Neural cell (in vitro differentiated cells): ENCODE measurements around the gene SOX3. TPM values are rescaled to one million over a fixed set of nuclear protein-coding genes. Genes with fewer than 3 reads are reported as not detected.

Source experiments
- H2AFZ ChIP-seq: fragments of 200-600, 300-800 bp; sonication (generic), shearing (Covaris generic); 2 replicates; pipeline ENCODE4 v1.6.0; 2014; ENCODE audit warnings: low read depth, mild to moderate bottlenecking, antibody characterized with exemption, low read length, moderate library complexity
- H3F3A ChIP-seq: fragments of 200-600 bp; shearing (Covaris generic); 2 replicates; pipeline ENCODE4 v1.6.1; 2016; ENCODE audit warnings: mild to moderate bottlenecking, moderate library complexity, mixed read lengths, antibody characterized with exemption, low read length; ENCODE audit not compliant: insufficient read depth, poor library complexity, severe bottlenecking
- H3K27ac ChIP-seq: fragments of 200-600, 300-800 bp; sonication (generic), shearing (Covaris generic); 2 replicates; pipeline ENCODE4 v1.5.1; 2014; ENCODE audit warnings: mild to moderate bottlenecking, low read length, moderate library complexity
- H3K27me3 ChIP-seq: fragments of 300-800, 200-600 bp; sonication (generic), shearing (Covaris generic); 2 replicates; pipeline ENCODE4 v1.6.0; 2014; ENCODE audit warnings: mild to moderate bottlenecking, low read depth, low read length, moderate library complexity; ENCODE audit not compliant: insufficient read depth
- H3K36me3 ChIP-seq: fragments of 300-800, 200-600 bp; sonication (generic), shearing (Covaris generic); 2 replicates; pipeline ENCODE4 v1.5.1; 2014; ENCODE audit warnings: mild to moderate bottlenecking, antibody characterized with exemption, low read length, moderate library complexity; ENCODE audit not compliant: insufficient read depth
- H3K4me2 ChIP-seq: fragments of 300-800, 200-600 bp; sonication (generic), shearing (Covaris generic); 2 replicates; pipeline ENCODE4 v1.6.0; 2014; ENCODE audit warnings: mild to moderate bottlenecking, low read length
- H3K4me3 ChIP-seq: fragments of 300-800, 200-600 bp; sonication (generic), shearing (Covaris generic); 2 replicates; pipeline ENCODE4 v1.5.1; 2014; ENCODE audit warnings: mild to moderate bottlenecking, low read length, moderate library complexity
- H3K79me2 ChIP-seq: fragments of 200-600 bp; shearing (Covaris generic); replicated peaks from 2 replicates; pipeline ENCODE4 v1.6.0; 2014; ENCODE audit warnings: mild to moderate bottlenecking, low read length, moderate library complexity; ENCODE audit not compliant: insufficient read depth
- H3K9ac ChIP-seq: fragments of 300-800, 200-600 bp; sonication (generic), shearing (Covaris generic); 2 replicates; pipeline ENCODE4 v1.6.1; 2016; ENCODE audit warnings: mild to moderate bottlenecking, low read length, mixed read lengths
- H3K9me2 ChIP-seq: fragments of 200-600 bp; shearing (Covaris generic); 2 replicates; pipeline ENCODE4 v1.6.1; 2016; ENCODE audit warnings: mild to moderate bottlenecking, low read length, mixed read lengths; ENCODE audit not compliant: insufficient read depth
- H3K9me3 ChIP-seq: fragments of 200-600, 300-800 bp; sonication (generic), shearing (Covaris generic); 2 replicates; pipeline ENCODE4 v1.6.1; 2016; ENCODE audit warnings: mild to moderate bottlenecking, mixed run types, low read length, moderate library complexity, mixed read lengths
- H4K20me1 ChIP-seq: fragments of 200-600 bp; shearing (Covaris generic); 2 replicates; pipeline ENCODE4 v1.6.1; 2016; ENCODE audit warnings: mild to moderate bottlenecking, mixed run types; ENCODE audit not compliant: insufficient read depth
- EP300 ChIP-seq: fragments of 450-650 bp; conservative IDR thresholded peaks from 2 replicates; pipeline ENCODE4 v1.6.1; 2014; ENCODE audit warnings: antibody characterized with exemption, mild to moderate bottlenecking, moderate library complexity; ENCODE audit not compliant: poor library complexity, severe bottlenecking
- EZH2 ChIP-seq: fragments of 200-600, 300-800 bp; shearing (Covaris generic), sonication (generic); IDR thresholded peaks from 2 replicates; pipeline ENCODE4 v1.6.1; 2014; ENCODE audit warnings: antibody characterized with exemption, low read length, borderline replicate concordance, mild to moderate bottlenecking; ENCODE audit not compliant: insufficient read depth, poor library complexity, severe bottlenecking
- MXI1 ChIP-seq: fragments of 450-650 bp; conservative IDR thresholded peaks from 2 replicates; pipeline ENCODE4 v1.6.1; 2014; ENCODE audit warnings: antibody characterized with exemption, mild to moderate bottlenecking; ENCODE audit not compliant: poor library complexity, severe bottlenecking
- POLR2AphosphoS5 ChIP-seq: IDR thresholded peaks from 2 replicates; pipeline ENCODE4 v1.6.1; 2012
- RAD21 ChIP-seq: fragments of 450-650 bp; conservative IDR thresholded peaks from 2 replicates; pipeline ENCODE4 v1.6.1; 2014; ENCODE audit warnings: antibody characterized with exemption, mild to moderate bottlenecking, moderate library complexity
- SMC3 ChIP-seq: fragments of 450-650 bp; conservative IDR thresholded peaks from 2 replicates; pipeline ENCODE4 v1.6.1; 2014; ENCODE audit warnings: antibody characterized with exemption, mild to moderate bottlenecking, moderate library complexity; ENCODE audit not compliant: poor library complexity
- TAF1 ChIP-seq: IDR thresholded peaks from 2 replicates; pipeline ENCODE4 v1.6.1; 2012; ENCODE audit warnings: low read depth
- polyA plus RNA-seq: library from polyadenylated mRNA; depleted of rRNA; stranded (reverse); fragments of >200 nt; gene quantifications from 2 replicates; pipeline ENCODE4 v1.2.3, GENCODE V29; 2014
- TF ChIP-seq, protein P1 (sequence below): fragments of 450-650 bp; IDR thresholded peaks from 2 replicates; pipeline ENCODE4 v1.5.1; 2014; ENCODE audit warnings: antibody characterized with exemption, mild to moderate bottlenecking, moderate library complexity; ENCODE audit not compliant: poor library complexity, severe bottlenecking
- TF ChIP-seq, protein P2 (sequence below): IDR thresholded peaks from 2 replicates; pipeline ENCODE4 v1.6.1; 2012; ENCODE audit warnings: borderline replicate concordance

SOX3 gene
- polyA plus RNA-seq, 1 donor from 2014 or later = 1.2 TPM

DNA sequence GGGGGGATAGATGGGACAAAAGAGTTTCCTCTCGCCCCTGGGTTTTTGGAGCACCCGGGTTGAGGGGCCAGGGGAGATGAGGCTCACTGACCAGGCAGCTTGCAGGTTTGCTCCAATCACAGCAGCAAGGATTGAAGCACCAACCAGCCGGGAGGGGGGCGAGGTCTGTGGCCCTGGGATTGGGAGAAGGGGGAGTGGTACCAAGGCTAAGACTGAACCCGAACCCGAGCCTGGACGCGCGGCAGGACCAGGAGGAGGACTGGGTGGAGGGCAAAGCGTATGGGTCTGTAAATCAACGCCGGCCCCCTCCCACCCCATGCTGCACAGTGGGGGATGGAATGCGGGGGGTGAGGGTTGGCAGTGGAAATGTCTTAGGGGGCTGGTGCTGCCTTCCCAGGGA is 3.5 kb downstream of the SOX3 start:
- Histone ChIP-seq H3K79me2 (no peaks in the 10 kb centered on the region), H2AFZ (no peak overlapping the region), H3K9ac (no peak overlapping the region), H3K4me2 (no peak overlapping the region), H3F3A (no peaks in the 10 kb centered on the region), H3K9me2 (no peaks in the 10 kb centered on the region), H3K36me3 (no peaks in the 10 kb centered on the region), H3K27me3 (peaks cover 47% of the 10 kb centered on the region), H3K27ac (no peak overlapping the region), H3K4me3 (no peak overlapping the region), H3K9me3 (no peaks in the 10 kb centered on the region), H4K20me1 (no peaks in the 10 kb centered on the region)
- no peak for TF ChIP-seq RAD21
- TF ChIP-seq EZH2 = no peak
- TF ChIP-seq TAF1 = no peak
- TF ChIP-seq, protein P1, sequence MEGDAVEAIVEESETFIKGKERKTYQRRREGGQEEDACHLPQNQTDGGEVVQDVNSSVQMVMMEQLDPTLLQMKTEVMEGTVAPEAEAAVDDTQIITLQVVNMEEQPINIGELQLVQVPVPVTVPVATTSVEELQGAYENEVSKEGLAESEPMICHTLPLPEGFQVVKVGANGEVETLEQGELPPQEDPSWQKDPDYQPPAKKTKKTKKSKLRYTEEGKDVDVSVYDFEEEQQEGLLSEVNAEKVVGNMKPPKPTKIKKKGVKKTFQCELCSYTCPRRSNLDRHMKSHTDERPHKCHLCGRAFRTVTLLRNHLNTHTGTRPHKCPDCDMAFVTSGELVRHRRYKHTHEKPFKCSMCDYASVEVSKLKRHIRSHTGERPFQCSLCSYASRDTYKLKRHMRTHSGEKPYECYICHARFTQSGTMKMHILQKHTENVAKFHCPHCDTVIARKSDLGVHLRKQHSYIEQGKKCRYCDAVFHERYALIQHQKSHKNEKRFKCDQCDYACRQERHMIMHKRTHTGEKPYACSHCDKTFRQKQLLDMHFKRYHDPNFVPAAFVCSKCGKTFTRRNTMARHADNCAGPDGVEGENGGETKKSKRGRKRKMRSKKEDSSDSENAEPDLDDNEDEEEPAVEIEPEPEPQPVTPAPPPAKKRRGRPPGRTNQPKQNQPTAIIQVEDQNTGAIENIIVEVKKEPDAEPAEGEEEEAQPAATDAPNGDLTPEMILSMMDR = no peak
- TF ChIP-seq, protein P2, sequence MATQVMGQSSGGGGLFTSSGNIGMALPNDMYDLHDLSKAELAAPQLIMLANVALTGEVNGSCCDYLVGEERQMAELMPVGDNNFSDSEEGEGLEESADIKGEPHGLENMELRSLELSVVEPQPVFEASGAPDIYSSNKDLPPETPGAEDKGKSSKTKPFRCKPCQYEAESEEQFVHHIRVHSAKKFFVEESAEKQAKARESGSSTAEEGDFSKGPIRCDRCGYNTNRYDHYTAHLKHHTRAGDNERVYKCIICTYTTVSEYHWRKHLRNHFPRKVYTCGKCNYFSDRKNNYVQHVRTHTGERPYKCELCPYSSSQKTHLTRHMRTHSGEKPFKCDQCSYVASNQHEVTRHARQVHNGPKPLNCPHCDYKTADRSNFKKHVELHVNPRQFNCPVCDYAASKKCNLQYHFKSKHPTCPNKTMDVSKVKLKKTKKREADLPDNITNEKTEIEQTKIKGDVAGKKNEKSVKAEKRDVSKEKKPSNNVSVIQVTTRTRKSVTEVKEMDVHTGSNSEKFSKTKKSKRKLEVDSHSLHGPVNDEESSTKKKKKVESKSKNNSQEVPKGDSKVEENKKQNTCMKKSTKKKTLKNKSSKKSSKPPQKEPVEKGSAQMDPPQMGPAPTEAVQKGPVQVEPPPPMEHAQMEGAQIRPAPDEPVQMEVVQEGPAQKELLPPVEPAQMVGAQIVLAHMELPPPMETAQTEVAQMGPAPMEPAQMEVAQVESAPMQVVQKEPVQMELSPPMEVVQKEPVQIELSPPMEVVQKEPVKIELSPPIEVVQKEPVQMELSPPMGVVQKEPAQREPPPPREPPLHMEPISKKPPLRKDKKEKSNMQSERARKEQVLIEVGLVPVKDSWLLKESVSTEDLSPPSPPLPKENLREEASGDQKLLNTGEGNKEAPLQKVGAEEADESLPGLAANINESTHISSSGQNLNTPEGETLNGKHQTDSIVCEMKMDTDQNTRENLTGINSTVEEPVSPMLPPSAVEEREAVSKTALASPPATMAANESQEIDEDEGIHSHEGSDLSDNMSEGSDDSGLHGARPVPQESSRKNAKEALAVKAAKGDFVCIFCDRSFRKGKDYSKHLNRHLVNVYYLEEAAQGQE = no peak
- TF ChIP-seq SMC3 = no peak
- TF ChIP-seq MXI1 = no peak
- no peak for TF ChIP-seq EP300
- no peak for TF ChIP-seq POLR2AphosphoS5

DNA sequence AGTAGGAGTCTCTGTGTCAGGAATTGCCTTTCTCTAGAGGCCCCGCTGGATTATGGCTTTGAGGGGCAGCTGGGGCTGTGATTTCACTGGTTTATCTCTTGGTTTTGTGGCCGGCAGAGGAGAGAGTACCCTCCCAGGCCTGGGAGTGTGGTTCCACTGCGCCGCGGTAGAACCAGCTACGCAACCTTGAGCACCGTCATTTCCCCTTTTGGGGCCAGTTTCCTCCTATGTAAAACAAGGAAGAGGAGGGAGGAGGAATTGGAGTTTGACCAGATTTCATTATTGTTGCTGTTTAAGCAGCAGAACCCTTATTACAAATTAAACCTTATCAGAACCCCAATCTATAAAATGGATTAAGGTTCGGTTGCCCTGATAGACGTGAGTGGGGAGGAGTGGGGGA is 4.4 kb downstream of the SOX3 start:
- Histone ChIP-seq H3K27ac (no peak overlapping the region), H2AFZ (no peak overlapping the region), H3K36me3 (no peaks in the 10 kb centered on the region), H3K9ac (no peak overlapping the region), H3K4me2 (no peak overlapping the region), H3F3A (no peaks in the 10 kb centered on the region), H3K79me2 (no peaks in the 10 kb centered on the region), H3K9me2 (no peaks in the 10 kb centered on the region), H3K4me3 (no peak overlapping the region), H3K27me3 (peaks cover 38% of the 10 kb centered on the region), H4K20me1 (no peaks in the 10 kb centered on the region), H3K9me3 (no peaks in the 10 kb centered on the region)
- TF ChIP-seq RAD21 = no peak
- TF ChIP-seq, protein P2 = no peak
- no peak for TF ChIP-seq EZH2
- no peak for TF ChIP-seq MXI1
- TF ChIP-seq, protein P1 = no peak
- TF ChIP-seq POLR2AphosphoS5 = no peak
- TF ChIP-seq TAF1 = no peak
- no peak for TF ChIP-seq SMC3
- no peak for TF ChIP-seq EP300
